Esophagus muscularis mucosa (tissue), 4 donors: Measurements from ENCODE around the gene OR10C1. TPM values are rescaled to one million over a fixed set of nuclear protein-coding genes. Genes with fewer than 3 reads are reported as not detected.

ENCODE experiments used
- DNase-seq: peaks from one replicate; pipeline ENCODE4 v3.0.0-alpha.2; 2017; ENCODE audit errors: extremely low spot score
- H3K27ac ChIP-seq, 4 donors: fragments of 200-600 bp; sonication (generic); replicated peaks in 1 of 4; 1 replicate in 3 of 4; 2 replicates in 1 of 4; pipeline ENCODE4 v1.5.1; 2016 to 2019; ENCODE audit warnings: mild to moderate bottlenecking in 1 of 4
- H3K27me3 ChIP-seq, 4 donors: fragments of 200-600 bp; sonication (generic); one replicate each; pipeline versions ENCODE4 v1.5.1 to v1.6.0; 2016 to 2019
- H3K36me3 ChIP-seq, 4 donors: fragments of 200-600 bp; sonication (generic); one replicate each; pipeline ENCODE4 v1.5.1; 2016 to 2019
- H3K4me1 ChIP-seq, 4 donors: fragments of 200-600 bp; sonication (generic); one replicate each; pipeline ENCODE4 v1.5.1; 2016 to 2019
- H3K4me3 ChIP-seq, 4 donors: fragments of 200-600 bp; sonication (generic); 1 replicate in 2 of 4; 2 replicates in 2 of 4; pipeline ENCODE4 v1.5.1; 2016 to 2019; ENCODE audit warnings: mild to moderate bottlenecking in 4 of 4, moderate library complexity in 1 of 4
- H3K9me3 ChIP-seq, 4 donors: fragments of 200-600 bp; sonication (generic); 1 replicate in 3 of 4; 2 replicates in 1 of 4; pipeline ENCODE4 v1.5.1; 2016 to 2019
- EP300 ChIP-seq: sonication (generic); formaldehyde crosslinking; IDR thresholded peaks from one replicate; pipeline ENCODE4 v1.6.1; 2017; ENCODE audit warnings: antibody characterized with exemption
- POLR2A ChIP-seq: fragments of 450-650 bp; IDR thresholded peaks from one replicate; pipeline ENCODE4 v1.6.1; 2017; ENCODE audit warnings: antibody characterized with exemption, moderate library complexity, mild to moderate bottlenecking, low read depth
- POLR2AphosphoS5 ChIP-seq, 2 donors: sonication (generic); formaldehyde crosslinking; IDR thresholded peaks; one replicate each; pipeline ENCODE4 v1.6.1; 2017; ENCODE audit warnings: antibody characterized with exemption in 2 of 2
- WGBS: methylation state at CpG from one replicate; pipeline ENCODE4 v1.1.5; 2018; 5-methylcytosine and 5-hydroxymethylcytosine counted together
- intact Hi-C: fragments of 100-400 bp; cut with DNase I; formaldehyde crosslinking; loops from one replicate; pipeline ENCODE4 v1.15.1; 2023
- total RNA-seq, 4 donors: library from RNA; depleted of rRNA; stranded (reverse); fragments of >200 nt; gene quantifications; one replicate each; pipeline versions ENCODE4 v1.1.0 to v1.2.1, GENCODE V29; 2016
- TF ChIP-seq, protein P1 (sequence below), 3 experiments: fragments of 200-600 bp in 2 of 3; fragments of 450-650 bp in 1 of 3; sonication (generic) in 2 of 3; IDR thresholded peaks; one replicate each; pipeline ENCODE4 v1.5.1; 2017 to 2019; ENCODE audit warnings: antibody characterized with exemption in 3 of 3, mild to moderate bottlenecking in 2 of 3, moderate library complexity in 1 of 3

Gene OR10C1, protein sequence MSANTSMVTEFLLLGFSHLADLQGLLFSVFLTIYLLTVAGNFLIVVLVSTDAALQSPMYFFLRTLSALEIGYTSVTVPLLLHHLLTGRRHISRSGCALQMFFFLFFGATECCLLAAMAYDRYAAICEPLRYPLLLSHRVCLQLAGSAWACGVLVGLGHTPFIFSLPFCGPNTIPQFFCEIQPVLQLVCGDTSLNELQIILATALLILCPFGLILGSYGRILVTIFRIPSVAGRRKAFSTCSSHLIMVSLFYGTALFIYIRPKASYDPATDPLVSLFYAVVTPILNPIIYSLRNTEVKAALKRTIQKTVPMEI
- not detected for total RNA-seq

DNA sequence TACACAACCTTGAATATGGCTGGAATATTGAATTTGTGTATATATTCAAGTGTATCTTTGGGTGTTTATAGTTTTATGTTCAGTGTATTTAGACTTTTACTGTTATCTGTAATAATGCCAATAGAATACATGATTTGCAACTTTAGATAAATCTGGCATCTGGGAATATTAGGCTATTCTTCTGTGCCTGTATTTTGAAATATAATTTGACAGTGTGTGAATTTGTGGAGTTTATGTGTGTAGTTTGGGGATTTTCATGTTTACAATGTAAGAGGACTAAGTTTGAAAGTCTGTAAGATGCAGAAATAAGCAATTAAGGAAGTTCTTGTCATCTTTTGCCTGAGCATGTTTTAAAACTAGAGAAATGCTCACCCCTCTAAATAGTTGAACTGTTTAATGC, at the start of gene OR10C1:
Gene OR10C1, plus strand, starts transcription at position 301 of the 400 bp plus-strand sequence. CDS start 710 bp downstream, outside the sequence.
- no peaks in the 10 kb centered on the region for H3K36me3 ChIP-seq
- intact Hi-C loops = no loop called here
- TF ChIP-seq, protein P1, sequence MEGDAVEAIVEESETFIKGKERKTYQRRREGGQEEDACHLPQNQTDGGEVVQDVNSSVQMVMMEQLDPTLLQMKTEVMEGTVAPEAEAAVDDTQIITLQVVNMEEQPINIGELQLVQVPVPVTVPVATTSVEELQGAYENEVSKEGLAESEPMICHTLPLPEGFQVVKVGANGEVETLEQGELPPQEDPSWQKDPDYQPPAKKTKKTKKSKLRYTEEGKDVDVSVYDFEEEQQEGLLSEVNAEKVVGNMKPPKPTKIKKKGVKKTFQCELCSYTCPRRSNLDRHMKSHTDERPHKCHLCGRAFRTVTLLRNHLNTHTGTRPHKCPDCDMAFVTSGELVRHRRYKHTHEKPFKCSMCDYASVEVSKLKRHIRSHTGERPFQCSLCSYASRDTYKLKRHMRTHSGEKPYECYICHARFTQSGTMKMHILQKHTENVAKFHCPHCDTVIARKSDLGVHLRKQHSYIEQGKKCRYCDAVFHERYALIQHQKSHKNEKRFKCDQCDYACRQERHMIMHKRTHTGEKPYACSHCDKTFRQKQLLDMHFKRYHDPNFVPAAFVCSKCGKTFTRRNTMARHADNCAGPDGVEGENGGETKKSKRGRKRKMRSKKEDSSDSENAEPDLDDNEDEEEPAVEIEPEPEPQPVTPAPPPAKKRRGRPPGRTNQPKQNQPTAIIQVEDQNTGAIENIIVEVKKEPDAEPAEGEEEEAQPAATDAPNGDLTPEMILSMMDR (IDR thresholded peaks at IDR 0.05) = no peak
- TF ChIP-seq EP300 = no peak
- TF ChIP-seq POLR2A = no peak
- no peak for TF ChIP-seq POLR2AphosphoS5 (IDR thresholded peaks at IDR 0.05)
- no peak within 1 kb of the TSS for H3K4me3 ChIP-seq
- no peaks in the 10 kb centered on the region for H3K9me3 ChIP-seq
- DNase-seq = no peak
- H3K4me1 ChIP-seq = no peaks in the 10 kb centered on the region
- H3K27me3 ChIP-seq = peaks cover 0 to 11% (median 0%) of the 10 kb centered on the region in 4 donors
- no peak within 1 kb of the TSS for H3K27ac ChIP-seq

DNA sequence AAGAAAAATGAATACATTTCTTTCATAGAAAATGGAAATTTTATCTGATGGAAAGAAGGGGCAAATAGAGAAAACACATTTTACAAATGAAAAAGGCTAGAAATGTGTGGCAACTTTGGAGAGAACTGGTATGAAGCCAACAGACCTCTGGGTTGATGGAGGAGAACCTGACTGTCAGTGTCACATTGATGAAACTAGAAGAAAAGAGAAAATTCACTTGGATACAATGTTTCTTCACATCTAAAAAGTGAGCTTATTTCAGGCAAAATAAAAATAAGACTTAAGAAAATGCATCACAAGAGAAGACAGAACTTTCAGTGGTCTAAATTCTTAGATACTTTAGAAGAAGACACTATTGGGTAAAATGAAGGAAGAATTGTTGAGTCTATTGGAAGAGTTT, 43.8 kb upstream of the OR10C1 start, which contains the start of gene OR12D2:
Gene OR12D2, plus strand, starts transcription at position 301 of the 400 bp plus-strand sequence. CDS start 1,069 bp downstream, outside the sequence.
- H3K36me3 ChIP-seq = no peaks in the 10 kb centered on the region
- no peak for TF ChIP-seq POLR2AphosphoS5 (IDR thresholded peaks at IDR 0.05)
- TF ChIP-seq, protein P1 (IDR thresholded peaks at IDR 0.05) = no peak
- TF ChIP-seq POLR2A = no peak
- no peak for TF ChIP-seq EP300
- intact Hi-C loops = no loop called here
- no peak within 1 kb of the TSS for H3K4me3 ChIP-seq
- no peaks in the 10 kb centered on the region for H3K9me3 ChIP-seq
- DNase-seq = no peak
- no peak within 1 kb of the TSS for H3K27ac ChIP-seq
- peaks cover 0 to 9% (median 0%) of the 10 kb centered on the region in 4 donors for H3K27me3 ChIP-seq
- no peaks in the 10 kb centered on the region for H3K4me1 ChIP-seq

DNA sequence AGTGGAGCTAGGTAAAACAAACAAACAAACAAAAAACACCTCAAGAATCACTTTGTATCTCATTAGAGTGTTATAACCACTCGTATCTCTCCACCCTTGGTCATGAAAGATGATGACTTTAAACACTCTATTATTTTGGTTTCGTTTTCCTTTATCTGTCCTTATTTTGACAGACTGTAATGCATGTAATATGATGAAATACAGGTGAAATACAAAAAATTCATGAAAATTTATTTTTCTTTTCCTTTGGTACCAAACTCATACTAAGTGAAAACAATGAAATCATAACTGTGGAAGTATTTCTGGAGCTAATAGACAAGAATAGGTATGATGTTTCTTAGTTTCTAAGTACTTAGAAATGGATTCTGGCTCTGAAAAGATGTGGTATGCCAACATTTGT, 39.6 kb upstream of the OR10C1 start:
- DNase-seq = no peak
- Histone ChIP-seq H3K27me3 (no peaks in the 10 kb centered on the region), H3K4me3 (no peak overlapping the region), H3K4me1 (no peaks in the 10 kb centered on the region), H3K27ac (no peak overlapping the region), H3K36me3 (no peaks in the 10 kb centered on the region), H3K9me3 (no peaks in the 10 kb centered on the region)
- TF ChIP-seq, protein P1 (IDR thresholded peaks at IDR 0.05) = no peak
- TF ChIP-seq POLR2A (no peak), EP300 (no peak), POLR2AphosphoS5 (IDR thresholded peaks at IDR 0.05) (no peak)
- WGBS = 75% methylated on average over 2 of the region's 2 CpGs
- intact Hi-C loops = no loop called here

DNA sequence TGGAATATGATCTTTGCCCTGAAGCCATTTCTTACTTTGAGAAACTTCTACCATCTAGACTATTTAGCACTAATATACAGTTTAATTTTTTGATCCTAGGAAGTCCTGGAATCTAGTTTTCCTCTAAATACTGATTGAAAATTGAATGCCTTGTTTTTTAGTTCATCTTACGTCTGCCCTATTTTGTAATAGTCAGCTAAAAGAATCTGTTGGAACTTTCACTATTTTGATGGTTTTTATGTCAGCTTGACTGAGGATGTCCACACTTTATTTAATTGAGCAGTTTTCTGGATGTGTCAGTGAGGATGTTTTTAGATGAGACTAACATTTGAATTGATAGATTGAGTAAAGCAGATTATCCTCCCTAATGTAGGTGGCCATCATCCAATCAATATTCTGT, 35.3 kb upstream of the OR10C1 start:
- H3K27me3 ChIP-seq = no peaks in the 10 kb centered on the region
- H3K9me3 ChIP-seq = no peaks in the 10 kb centered on the region
- WGBS = 39% methylated on average over 1 of the region's 1 CpG
- H3K36me3 ChIP-seq = no peaks in the 10 kb centered on the region
- TF ChIP-seq POLR2A (no peak), POLR2AphosphoS5 (IDR thresholded peaks at IDR 0.05) (no peak), EP300 (no peak)
- TF ChIP-seq, protein P1 (IDR thresholded peaks at IDR 0.05) = no peak
- no peak overlapping the region for H3K4me3 ChIP-seq
- H3K27ac ChIP-seq = no peak overlapping the region
- DNase-seq = no peak
- intact Hi-C loops = no loop called here
- no peaks in the 10 kb centered on the region for H3K4me1 ChIP-seq

DNA sequence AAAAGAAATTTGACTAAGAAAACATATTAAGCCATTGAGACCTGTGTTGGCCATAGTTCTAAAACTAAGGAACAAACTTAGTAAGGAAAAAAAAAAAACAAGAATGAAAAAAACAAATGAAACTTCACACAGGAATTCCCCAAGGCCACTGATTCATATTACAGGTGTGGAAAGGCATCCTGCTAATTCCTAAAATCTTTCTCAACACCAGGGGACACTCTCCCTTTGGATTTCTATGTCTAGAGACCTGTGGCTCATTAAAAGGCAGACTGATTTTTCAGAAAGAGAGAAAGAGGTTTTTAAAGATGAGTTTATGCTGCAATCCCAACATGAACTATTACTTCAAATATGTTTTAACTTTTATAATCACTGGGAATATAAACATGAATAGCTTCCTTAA, 24.5 kb upstream of the OR10C1 start, which contains the start of gene OR12D1:
Gene OR12D1, plus strand, starts transcription at position 341 of the 400 bp plus-strand sequence.
- no peak for DNase-seq
- Histone ChIP-seq H3K4me1 (no peaks in the 10 kb centered on the region), H3K36me3 (no peaks in the 10 kb centered on the region), H3K4me3 (no peak within 1 kb of the TSS), H3K9me3 (peaks cover 0 to 10% (median 0%) of the 10 kb centered on the region in 4 donors), H3K27ac (no peak within 1 kb of the TSS), H3K27me3 (no peaks in the 10 kb centered on the region)
- intact Hi-C loops = no loop called here
- TF ChIP-seq POLR2A (no peak), EP300 (no peak), POLR2AphosphoS5 (IDR thresholded peaks at IDR 0.05) (no peak)
- TF ChIP-seq, protein P1 (IDR thresholded peaks at IDR 0.05) = no peak
